Type B pancreatic cell (in vitro differentiated cells): ENCODE measurements around the gene NAA40. TPM values are rescaled to one million over a fixed set of nuclear protein-coding genes. Genes with fewer than 3 reads are reported as not detected.
A peak's percentile ranks its signal among the peaks of the same experiment; 100 is the strongest.

ENCODE experiments used
- DNase-seq: peaks from one replicate; pipeline ENCODE4 v3.0.0; 2021; ENCODE audit warnings: mixed read lengths; ENCODE audit not compliant: unreplicated experiment; ENCODE audit errors: extremely low spot score
- H3K27ac Mint-ChIP-seq: 2 replicates; pipeline ENCODE4 v1.8.0; 2021; ENCODE audit warnings: mild to moderate bottlenecking, mixed read lengths
- H3K27me3 Mint-ChIP-seq: 2 replicates; pipeline ENCODE4 v1.8.0; 2021; ENCODE audit warnings: mixed read lengths
- H3K36me3 Mint-ChIP-seq: 2 replicates; pipeline ENCODE4 v1.8.0; 2021; ENCODE audit warnings: mixed read lengths
- H3K4me1 Mint-ChIP-seq: one replicate; pipeline ENCODE4 v1.8.0; 2021; ENCODE audit warnings: mixed read lengths; ENCODE audit not compliant: unreplicated experiment
- H3K4me3 Mint-ChIP-seq: 2 replicates; pipeline ENCODE4 v1.8.0; 2021; ENCODE audit warnings: mild to moderate bottlenecking, mixed read lengths
- H3K9me3 Mint-ChIP-seq: 2 replicates; pipeline ENCODE4 v1.8.0; 2021; ENCODE audit warnings: mixed read lengths
- long read RNA-seq: library from polyadenylated mRNA; unstranded; transcript quantifications from one replicate; pipeline ENCODE4 v2.0.0, GENCODE V29; 2020
- total RNA-seq: library from RNA; stranded (reverse); gene quantifications from 2 replicates; pipeline ENCODE4 v1.2.1, GENCODE V29; 2021; ENCODE audit warnings: low replicate concordance
- TF ChIP-seq, protein P1 (sequence below): fragments of 200-600 bp; sonication (generic); conservative IDR thresholded peaks from 2 replicates; pipeline ENCODE4 v1.5.0; 2021; ENCODE audit warnings: antibody characterized with exemption, mild to moderate bottlenecking

The NAA40 gene
- 33.8 and 51.2 TPM in 2 replicates for total RNA-seq
- long read RNA-seq, full-length matches to known transcripts = 18 of 24 reads
- long read RNA-seq, partial matches to known transcripts = 1 of 24 reads
- long read RNA-seq, other reads (novel, unspliced or antisense) = 5 of 24 reads

DNA sequence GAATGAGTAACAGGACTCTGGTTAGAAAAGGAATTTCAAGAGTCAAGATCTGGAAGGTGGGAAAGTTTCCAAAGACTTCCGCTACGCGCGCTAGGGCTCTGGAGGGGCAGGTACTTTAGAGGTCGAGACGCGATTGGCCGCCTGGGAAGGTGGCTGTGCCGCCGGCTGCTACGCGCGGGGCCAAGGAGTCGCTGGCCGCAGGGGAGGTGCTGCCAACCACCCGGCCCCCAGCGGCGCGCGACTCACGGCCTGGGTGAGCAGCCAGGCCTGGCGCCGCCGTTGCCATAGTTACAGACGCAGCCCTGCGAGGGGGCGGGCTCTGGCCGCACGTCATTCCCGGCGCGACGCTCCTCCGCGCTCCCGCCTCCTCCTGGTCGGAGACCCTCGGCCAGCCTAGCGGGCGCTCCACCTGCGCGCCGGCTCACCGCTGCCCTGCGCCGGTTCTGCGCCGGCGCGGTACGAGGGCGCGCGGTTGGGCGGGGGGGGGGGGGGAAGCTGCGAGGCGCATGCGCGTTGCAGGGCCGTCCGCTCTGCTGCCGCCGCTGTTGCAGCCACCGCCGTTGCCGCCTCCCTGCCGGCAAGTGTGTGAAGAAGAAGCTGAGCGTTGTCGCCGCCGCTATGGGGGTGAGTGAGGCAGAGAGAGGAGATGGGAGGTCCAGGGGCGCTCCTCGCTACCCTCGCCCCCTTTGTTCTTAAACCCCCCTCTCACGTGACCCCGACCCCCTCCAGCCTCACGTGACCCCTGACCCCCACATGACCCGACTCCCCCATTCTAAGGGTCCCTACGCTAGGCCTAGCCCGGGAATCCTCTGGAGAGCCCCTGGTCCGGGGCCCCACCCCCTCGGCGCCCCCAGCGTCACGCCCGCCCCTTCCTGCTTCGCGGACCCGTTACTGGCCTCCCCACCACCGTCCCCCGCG is at the start of gene NAA40:
Gene NAA40, plus strand, starts transcription at position 524 of the 918 bp plus-strand sequence. Its CDS starts 95 bp downstream, at position 619.
- Mint-ChIP-seq H3K27ac (peak within 1 kb of the TSS; percentile 93), H3K4me3 (peak within 1 kb of the TSS; percentile 91), H3K9me3 (no peaks in the 10 kb centered on the region), H3K4me1 (peaks cover 21% of the 10 kb centered on the region), H3K27me3 (no peaks in the 10 kb centered on the region), H3K36me3 (no peaks in the 10 kb centered on the region)
- peak; percentile 96 for DNase-seq
- TF ChIP-seq, protein P1, sequence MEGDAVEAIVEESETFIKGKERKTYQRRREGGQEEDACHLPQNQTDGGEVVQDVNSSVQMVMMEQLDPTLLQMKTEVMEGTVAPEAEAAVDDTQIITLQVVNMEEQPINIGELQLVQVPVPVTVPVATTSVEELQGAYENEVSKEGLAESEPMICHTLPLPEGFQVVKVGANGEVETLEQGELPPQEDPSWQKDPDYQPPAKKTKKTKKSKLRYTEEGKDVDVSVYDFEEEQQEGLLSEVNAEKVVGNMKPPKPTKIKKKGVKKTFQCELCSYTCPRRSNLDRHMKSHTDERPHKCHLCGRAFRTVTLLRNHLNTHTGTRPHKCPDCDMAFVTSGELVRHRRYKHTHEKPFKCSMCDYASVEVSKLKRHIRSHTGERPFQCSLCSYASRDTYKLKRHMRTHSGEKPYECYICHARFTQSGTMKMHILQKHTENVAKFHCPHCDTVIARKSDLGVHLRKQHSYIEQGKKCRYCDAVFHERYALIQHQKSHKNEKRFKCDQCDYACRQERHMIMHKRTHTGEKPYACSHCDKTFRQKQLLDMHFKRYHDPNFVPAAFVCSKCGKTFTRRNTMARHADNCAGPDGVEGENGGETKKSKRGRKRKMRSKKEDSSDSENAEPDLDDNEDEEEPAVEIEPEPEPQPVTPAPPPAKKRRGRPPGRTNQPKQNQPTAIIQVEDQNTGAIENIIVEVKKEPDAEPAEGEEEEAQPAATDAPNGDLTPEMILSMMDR = peak; percentile 5

DNA sequence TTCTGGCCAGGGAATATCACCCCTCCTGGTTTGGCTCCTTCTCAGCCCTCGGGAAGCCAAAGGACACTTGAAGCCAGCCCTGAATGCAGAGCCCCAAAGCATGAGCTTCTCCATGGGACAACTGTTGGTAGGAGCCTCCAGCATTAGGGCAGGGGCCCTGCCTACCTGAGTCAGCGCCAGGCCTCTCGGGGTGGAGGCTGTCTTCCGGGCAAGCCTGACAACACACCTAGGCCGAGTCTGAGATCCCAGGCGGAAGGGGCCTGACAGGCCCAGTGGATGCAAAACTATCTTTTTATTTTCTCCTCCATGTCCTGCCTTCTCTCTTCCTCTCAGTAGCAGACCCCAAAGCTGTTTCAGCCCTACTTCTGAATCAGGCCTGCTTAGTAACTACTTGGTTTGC is 49.5 kb upstream of the NAA40 start:
- no peaks in the 10 kb centered on the region for H3K27me3 Mint-ChIP-seq
- H3K36me3 Mint-ChIP-seq = peaks cover 8% of the 10 kb centered on the region
- no peak for DNase-seq
- H3K4me1 Mint-ChIP-seq = peaks cover 31% of the 10 kb centered on the region
- TF ChIP-seq, protein P1 = no peak
- H3K4me3 Mint-ChIP-seq = peak overlapping the region; percentile 83
- no peaks in the 10 kb centered on the region for H3K9me3 Mint-ChIP-seq
- peak overlapping the region; percentile 96 for H3K27ac Mint-ChIP-seq

DNA sequence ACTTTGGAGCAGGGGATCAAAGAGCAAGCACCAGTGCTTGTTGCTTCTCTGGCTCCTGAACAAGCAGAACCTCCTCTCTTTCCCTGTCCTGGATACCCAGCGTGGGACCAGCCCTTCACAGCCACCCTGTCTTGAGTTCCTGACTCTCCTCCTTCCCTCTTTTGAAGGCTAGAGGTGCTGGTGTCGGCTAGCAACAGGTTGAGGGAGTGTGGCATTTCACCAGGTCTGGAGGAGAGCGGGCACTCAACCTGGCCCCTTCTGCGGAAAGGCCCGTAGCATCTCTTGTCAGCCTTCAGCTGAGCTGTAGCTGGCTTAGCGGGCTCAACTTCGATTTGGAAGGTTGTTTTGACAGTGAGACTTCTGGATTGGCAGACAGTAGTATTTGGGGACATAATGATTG is 48.4 kb upstream of the NAA40 start:
- no peaks in the 10 kb centered on the region for H3K9me3 Mint-ChIP-seq
- TF ChIP-seq, protein P1 = no peak
- peaks cover 27% of the 10 kb centered on the region for H3K4me1 Mint-ChIP-seq
- H3K36me3 Mint-ChIP-seq = peaks cover 12% of the 10 kb centered on the region
- DNase-seq = no peak
- no peaks in the 10 kb centered on the region for H3K27me3 Mint-ChIP-seq
- H3K27ac Mint-ChIP-seq = peak overlapping the region; percentile 38
- no peak overlapping the region for H3K4me3 Mint-ChIP-seq

DNA sequence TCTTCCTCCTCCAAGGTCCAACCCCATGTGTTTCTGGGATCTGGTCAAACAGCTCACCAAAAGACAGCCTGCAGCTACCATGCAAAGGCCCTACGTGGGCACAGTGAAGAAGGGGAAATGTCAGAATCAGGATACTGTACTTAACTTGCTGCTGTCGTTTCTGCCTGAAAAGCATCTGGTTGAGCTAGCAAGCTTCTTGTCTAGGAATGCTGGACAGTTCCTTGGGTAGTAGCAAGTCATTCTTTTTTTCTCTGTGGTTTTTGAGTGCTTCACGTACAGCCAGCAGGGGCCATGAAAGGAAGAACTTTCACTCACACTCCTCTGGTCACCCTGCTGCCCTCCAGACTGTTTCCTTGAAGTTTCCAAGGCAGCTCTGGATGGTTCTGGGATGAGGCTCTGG is 46.6 kb upstream of the NAA40 start:
- H3K4me1 Mint-ChIP-seq = peaks cover 27% of the 10 kb centered on the region
- no peaks in the 10 kb centered on the region for H3K9me3 Mint-ChIP-seq
- no peak overlapping the region for H3K4me3 Mint-ChIP-seq
- H3K36me3 Mint-ChIP-seq = peaks cover 24% of the 10 kb centered on the region
- TF ChIP-seq, protein P1 = no peak
- DNase-seq = no peak
- no peak overlapping the region for H3K27ac Mint-ChIP-seq
- H3K27me3 Mint-ChIP-seq = no peaks in the 10 kb centered on the region

DNA sequence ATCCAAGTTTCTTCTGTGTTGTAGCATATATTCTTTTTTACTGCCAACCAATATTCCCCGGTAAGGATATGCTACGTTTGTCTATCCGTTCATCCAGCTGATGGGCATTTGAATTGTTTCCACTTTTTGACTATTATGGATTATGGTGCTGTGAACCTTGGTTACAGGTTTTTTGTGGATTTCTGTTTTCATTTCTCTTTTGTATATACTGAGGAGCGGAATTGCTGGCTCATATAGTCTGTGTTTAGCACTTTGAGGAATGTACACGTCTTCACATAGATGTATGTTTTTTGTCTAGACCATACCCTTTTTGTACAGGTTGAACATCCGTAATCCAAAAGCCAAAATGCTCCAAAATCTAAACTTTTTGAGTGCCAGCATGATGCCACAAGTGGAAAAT is 45.4 kb upstream of the NAA40 start:
- Mint-ChIP-seq H3K27me3 (no peaks in the 10 kb centered on the region), H3K27ac (no peak overlapping the region), H3K36me3 (peaks cover 24% of the 10 kb centered on the region), H3K4me1 (peaks cover 15% of the 10 kb centered on the region), H3K9me3 (no peaks in the 10 kb centered on the region), H3K4me3 (no peak overlapping the region)
- TF ChIP-seq, protein P1 = no peak
- no peak for DNase-seq
